HPDE6-E6E7 (cell line): ENCODE data around the gene ARHGEF17.

Experiments
- DNase-seq: peaks from one replicate; pipeline ENCODE4 v3.0.0; 2011; ENCODE audit warnings: missing footprints; ENCODE audit errors: extremely low spot score

Gene ARHGEF17

DNA sequence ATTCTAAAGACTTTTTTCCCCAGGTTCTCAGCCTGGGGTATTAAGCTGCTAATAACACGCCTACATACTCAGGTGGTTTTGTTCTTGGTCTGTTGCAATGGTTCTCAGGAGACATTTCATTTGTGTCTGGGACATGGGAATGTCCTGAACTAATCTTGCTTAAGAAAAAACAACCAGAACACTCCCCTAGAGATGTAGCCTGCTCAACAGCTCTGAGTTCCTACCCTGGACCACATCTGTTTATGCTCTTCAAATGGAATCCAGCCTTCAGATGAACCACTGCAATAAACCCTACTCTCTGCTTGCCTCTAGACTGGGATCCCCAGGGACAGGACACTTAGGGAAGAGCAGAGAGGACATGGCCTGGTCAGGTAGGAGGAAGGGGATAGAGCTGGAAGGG, 98.1 kb downstream of the ARHGEF17 start:
- no peak for DNase-seq

DNA sequence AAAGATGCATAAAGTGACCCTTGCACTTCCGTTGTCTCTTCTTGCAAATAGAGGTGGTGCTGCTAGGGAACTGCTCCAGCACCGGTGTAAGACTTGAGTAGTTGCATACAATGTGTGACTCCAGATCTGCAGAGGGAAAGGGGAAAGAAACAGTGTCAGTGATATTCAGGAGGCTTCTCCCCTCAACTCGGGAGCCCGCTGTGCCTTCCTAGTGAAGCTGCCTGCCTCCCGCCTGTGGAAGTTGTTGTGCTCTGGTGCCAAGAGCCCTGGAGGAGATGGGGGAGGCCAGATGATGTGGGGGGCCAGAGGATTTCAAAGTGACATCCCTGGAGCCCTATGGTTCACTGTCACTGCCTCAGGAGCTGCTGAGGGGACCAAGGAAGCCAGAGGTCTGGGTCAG, 98.5 kb downstream of the ARHGEF17 start:
- DNase-seq = no peak

DNA sequence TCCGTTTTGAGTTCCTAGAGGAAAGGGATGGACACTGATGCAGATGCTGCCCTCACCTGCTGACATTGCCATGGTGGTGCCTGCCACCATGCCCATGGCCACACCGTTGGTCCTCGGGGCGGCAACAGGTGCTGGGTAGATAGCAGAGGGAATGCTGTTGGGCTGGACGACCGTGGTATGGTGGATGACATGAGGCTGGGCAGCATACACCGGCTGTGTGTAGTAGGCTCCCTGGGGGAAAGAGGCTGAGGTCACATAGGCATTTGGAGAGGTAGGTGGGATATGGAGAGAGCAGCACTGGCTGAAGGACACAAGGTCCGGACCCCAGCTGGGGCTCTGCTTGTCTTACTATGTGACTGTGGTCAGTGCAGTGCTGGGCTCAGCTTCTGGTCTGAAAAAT, 101.4 kb downstream of the ARHGEF17 start:
- no peak for DNase-seq

DNA sequence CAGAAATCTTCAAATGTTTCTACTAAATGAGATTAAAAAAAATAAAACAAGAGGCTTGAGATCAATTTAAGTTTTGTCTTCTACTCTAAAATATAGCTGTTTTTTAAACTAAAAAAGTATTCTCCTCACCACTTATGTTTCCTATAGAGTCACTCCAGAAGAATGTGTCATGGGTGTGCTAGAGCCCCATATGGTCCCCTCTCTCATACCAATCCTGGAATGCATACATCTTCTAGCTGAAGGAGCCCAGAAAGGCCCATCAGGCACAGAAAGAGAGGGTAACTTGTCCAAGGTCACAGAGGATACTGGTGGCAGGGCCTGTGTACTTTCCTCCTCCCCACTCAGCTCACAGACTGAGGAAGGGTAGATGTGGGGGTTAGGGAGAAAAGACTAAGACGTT, 102.6 kb downstream of the ARHGEF17 start:
- no peak for DNase-seq

DNA sequence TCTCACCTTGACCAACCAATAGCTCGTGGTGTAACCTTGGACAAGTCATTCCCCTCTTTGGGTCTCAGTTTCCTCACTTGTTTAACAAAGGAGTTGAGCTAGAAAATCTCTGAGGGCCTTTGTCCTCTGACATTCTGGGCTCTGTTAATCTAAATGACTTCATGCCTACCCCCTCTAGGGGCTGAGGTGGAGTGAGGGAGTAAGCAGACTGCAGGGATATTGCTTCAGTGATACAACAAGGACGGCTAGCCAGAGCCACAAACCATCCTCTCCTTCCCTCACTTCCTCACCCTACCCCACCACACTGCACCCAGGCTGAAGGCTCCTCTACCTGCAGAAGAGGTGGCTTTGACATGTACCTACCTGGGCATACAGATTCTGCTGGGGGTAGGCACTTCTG, 103.0 kb downstream of the ARHGEF17 start:
- DNase-seq = no peak

DNA sequence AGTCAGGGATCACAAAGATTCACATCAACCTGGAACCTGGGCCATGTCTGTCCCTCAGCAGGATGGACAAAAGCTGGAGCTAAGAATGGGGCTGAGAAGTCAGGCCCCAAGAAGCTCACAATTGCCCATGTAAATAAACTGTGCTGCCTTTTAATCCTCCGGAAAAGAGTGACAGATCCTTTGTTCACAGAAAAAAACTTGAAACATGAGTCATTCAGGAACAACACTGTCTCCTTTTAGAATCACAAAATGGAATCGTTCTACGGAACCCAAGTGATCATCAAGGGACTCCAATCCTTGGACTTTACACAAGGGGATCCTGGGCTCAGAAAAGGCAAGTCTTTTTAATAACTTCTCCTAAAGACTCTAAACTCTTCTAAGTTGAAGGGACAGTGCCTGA, 104.2 kb downstream of the ARHGEF17 start:
- DNase-seq = no peak

- DNase-seq = no peak
Observed at GRCh38 chr11:73413256-73413655, 105.2 kb downstream of the ARHGEF17 start.

GRCh38 chr11:73414977-73415651, 107.0 kb downstream of the ARHGEF17 start:
- no peak for DNase-seq

DNA sequence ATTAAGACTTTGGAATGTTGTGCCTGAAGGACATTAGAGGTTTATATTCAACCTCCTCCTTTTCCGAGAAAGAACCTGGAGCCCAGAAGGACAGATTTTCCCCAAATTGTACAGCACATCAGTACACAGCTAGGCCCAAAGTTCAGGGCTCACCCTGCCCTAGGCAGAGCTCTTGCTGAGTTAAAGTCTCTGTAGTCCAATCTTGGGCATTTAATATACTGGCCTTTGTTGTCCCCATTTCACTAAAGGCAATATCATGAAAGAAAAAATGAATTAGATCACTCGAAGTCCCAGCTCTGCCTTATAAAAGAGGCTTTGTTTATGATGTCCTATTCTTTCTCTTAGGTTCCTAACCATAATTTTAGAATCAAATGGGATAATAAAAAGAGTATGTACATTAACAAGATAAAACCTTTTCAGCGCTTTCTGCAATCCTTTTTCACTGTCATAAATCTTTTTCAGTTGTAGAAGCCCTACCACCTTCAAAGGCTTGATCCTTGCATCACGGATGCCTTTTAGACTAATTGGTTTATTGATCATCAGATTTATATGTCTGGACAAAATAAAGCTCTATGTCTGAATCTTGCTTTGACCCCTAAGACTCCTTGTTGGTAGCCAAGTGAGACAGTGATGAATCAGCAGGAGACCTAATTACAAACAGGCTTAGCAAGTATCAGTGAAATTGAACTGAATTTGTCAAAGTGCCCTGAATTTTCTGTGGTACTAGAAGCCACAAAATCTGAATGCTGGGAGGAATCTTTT, 108.0 kb downstream of the ARHGEF17 start:
- no peak for DNase-seq

DNA sequence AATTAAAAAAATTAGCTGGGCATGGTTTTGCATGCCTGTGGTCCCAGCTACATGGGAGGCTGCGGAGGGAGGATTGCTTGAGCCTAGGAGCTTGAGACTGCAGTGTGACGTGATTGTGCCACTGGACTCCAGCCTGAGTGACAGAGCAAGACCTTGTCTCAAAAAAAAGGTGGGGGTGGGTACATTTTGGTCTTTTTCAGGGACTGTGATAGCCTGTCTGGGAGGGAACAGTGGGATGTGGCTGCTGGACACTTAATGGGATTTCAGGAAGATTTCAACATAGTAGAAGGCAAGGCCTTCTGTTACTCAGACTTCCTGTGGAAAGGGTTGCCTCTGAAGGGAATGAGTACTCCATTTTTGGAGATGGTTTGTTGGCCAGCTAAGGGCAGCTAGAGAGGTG, 108.7 kb downstream of the ARHGEF17 start:
- no peak for DNase-seq
